GM23338 (cell line): ENCODE results near the gene ARL2BP. TPM values are rescaled to one million over a fixed set of nuclear protein-coding genes. Genes with fewer than 3 reads are reported as not detected.

Source experiments
- ATAC-seq: fragments of 200-7000 bp; cut with Tn5 transposase; 3 replicates; pipeline ENCODE4 v1.9.1; 2020
- DNase-seq: peaks from one replicate; pipeline ENCODE4 v3.0.0-alpha.2; 2015; ENCODE audit warnings: low spot score
- H2AFZ ChIP-seq: fragments of 200-600 bp; sonication (generic); 2 replicates; pipeline ENCODE4 v1.8.0; 2016; ENCODE audit warnings: antibody characterized with exemption, mild to moderate bottlenecking, moderate library complexity
- H3F3A ChIP-seq: fragments of 200-600 bp; sonication (generic); replicated peaks from 2 replicates; pipeline ENCODE4 v1.8.0; 2017; ENCODE audit warnings: antibody characterized with exemption, mixed run types, low read depth
- H3K27ac ChIP-seq: fragments of 200-600 bp; sonication (generic); 2 replicates; pipeline ENCODE4 v1.6.1; 2016; ENCODE audit warnings: low read depth
- H3K27me3 ChIP-seq: fragments of 200-600 bp; sonication (generic); 2 replicates; pipeline ENCODE4 v1.8.0; 2016; ENCODE audit warnings: mild to moderate bottlenecking, mixed run types, moderate library complexity; ENCODE audit not compliant: insufficient read depth
- H3K36me3 ChIP-seq: fragments of 200-600 bp; sonication (generic); 2 replicates; pipeline ENCODE4 v1.8.0; 2016; ENCODE audit warnings: mild to moderate bottlenecking; ENCODE audit not compliant: insufficient read depth
- H3K4me1 ChIP-seq: fragments of 200-600 bp; sonication (generic); 2 replicates; pipeline ENCODE4 v1.8.0; 2016; ENCODE audit warnings: mild to moderate bottlenecking, moderate library complexity; ENCODE audit not compliant: insufficient read depth
- H3K4me2 ChIP-seq: fragments of 200-600 bp; sonication (generic); 2 replicates; pipeline ENCODE4 v1.7.1; 2017; ENCODE audit warnings: mixed run types
- H3K4me3 ChIP-seq: fragments of 200-600 bp; sonication (generic); 2 replicates; pipeline ENCODE4 v1.6.1; 2016; ENCODE audit warnings: mixed run types
- H3K79me2 ChIP-seq: fragments of 200-600 bp; sonication (generic); replicated peaks from 2 replicates; pipeline ENCODE4 v1.8.0; 2017; ENCODE audit warnings: mild to moderate bottlenecking; ENCODE audit not compliant: insufficient read depth
- H3K9me2 ChIP-seq: fragments of 200-600 bp; sonication (generic); 2 replicates; pipeline ENCODE4 v1.8.0; 2017; ENCODE audit not compliant: insufficient read depth
- H4K20me1 ChIP-seq: fragments of 200-600 bp; sonication (generic); replicated peaks from 2 replicates; pipeline ENCODE4 v1.8.0; 2017; ENCODE audit warnings: mild to moderate bottlenecking; ENCODE audit not compliant: insufficient read depth
- H3K27ac Mint-ChIP-seq: 2 replicates; pipeline ENCODE4 v1.8.0; 2020; ENCODE audit warnings: inconsistent platforms, mild to moderate bottlenecking, moderate library complexity, mixed read lengths
- H3K27me3 Mint-ChIP-seq: 3 replicates; pipeline ENCODE4 v1.8.0; 2022; ENCODE audit warnings: low read depth, mild to moderate bottlenecking, moderate library complexity, mixed read lengths, inconsistent platforms; ENCODE audit not compliant: insufficient read depth, poor library complexity
- H3K36me3 Mint-ChIP-seq: 3 replicates; pipeline ENCODE4 v1.8.0; 2021; ENCODE audit warnings: low read depth, mild to moderate bottlenecking, inconsistent platforms, moderate library complexity, mixed read lengths
- H3K4me1 Mint-ChIP-seq: 3 replicates; pipeline ENCODE4 v1.8.0; 2020; ENCODE audit warnings: mild to moderate bottlenecking, inconsistent platforms, mixed read lengths
- H3K4me3 Mint-ChIP-seq: 3 replicates; pipeline ENCODE4 v1.8.0; 2021; ENCODE audit warnings: moderate library complexity, mild to moderate bottlenecking, inconsistent platforms, mixed read lengths
- H3K9me3 Mint-ChIP-seq: 3 replicates; pipeline ENCODE4 v1.8.0; 2020; ENCODE audit warnings: moderate library complexity, mild to moderate bottlenecking, inconsistent platforms, mixed read lengths
- CREB1 ChIP-seq: fragments of 250-450 bp; sonication (Bioruptor Pico); IDR thresholded peaks from 2 replicates; pipeline ENCODE4 v1.5.0; 2020; ENCODE audit warnings: low read depth, mild to moderate bottlenecking, moderate library complexity
- EZH2 ChIP-seq: fragments of 200-600 bp; sonication (generic); IDR thresholded peaks from one replicate; pipeline ENCODE4 v1.8.0; 2017; ENCODE audit warnings: antibody characterized with exemption, mild to moderate bottlenecking, low read depth; ENCODE audit not compliant: unreplicated experiment
- EZH2phosphoT487 ChIP-seq: fragments of 200-600 bp; sonication (generic); IDR thresholded peaks from one replicate; pipeline ENCODE4 v1.8.1; 2018; ENCODE audit warnings: antibody characterized with exemption; ENCODE audit not compliant: unreplicated experiment
- JUNB ChIP-seq: IDR thresholded peaks from one replicate; pipeline ENCODE4 v1.6.1; 2016; ENCODE audit warnings: antibody characterized with exemption; ENCODE audit not compliant: unreplicated experiment
- NANOG ChIP-seq: IDR thresholded peaks from 2 replicates; pipeline ENCODE4 v1.6.1; 2016; ENCODE audit warnings: antibody characterized with exemption, borderline replicate concordance
- POLR2AphosphoS5 ChIP-seq: IDR thresholded peaks from 2 replicates; pipeline ENCODE4 v1.6.1; 2016; ENCODE audit warnings: antibody characterized with exemption, low read depth
- STAT1 ChIP-seq: IDR thresholded peaks from one replicate; pipeline ENCODE4 v1.6.1; 2016; ENCODE audit warnings: antibody characterized with exemption; ENCODE audit not compliant: unreplicated experiment
- ZNF114 ChIP-seq: fragments of 250-450 bp; sonication (Bioruptor Pico); IDR thresholded peaks from 2 replicates; pipeline ENCODE4 v1.5.0; 2020; ENCODE audit warnings: mild to moderate bottlenecking, moderate library complexity
- ZNF331 ChIP-seq: fragments of 250-450 bp; sonication (Bioruptor Pico); IDR thresholded peaks from 2 replicates; pipeline ENCODE4 v1.5.0; 2020; ENCODE audit warnings: low read depth, mild to moderate bottlenecking, moderate library complexity
- polyA plus RNA-seq: library from polyadenylated mRNA; unstranded; fragments of >200 nt; fragmentation: Nextera tagmentation; extraction: Ambion mirVana; gene quantifications from 2 replicates; pipeline ENCODE4 v1.2.1, GENCODE V29; 2016
- total RNA-seq: library from RNA; depleted of rRNA; stranded (reverse); fragments of >200 nt; shearing (Covaris generic); gene quantifications from 2 replicates; pipeline ENCODE4 v1.2.3, GENCODE V29; 2014
- TF ChIP-seq, protein P1 (sequence below), 2 experiments: fragments of 200-600 bp in 1 of 2; sonication (generic) in 1 of 2; conservative IDR thresholded peaks; 2 replicates each; pipeline versions ENCODE4 v1.5.1 to v1.6.1; 2016 to 2017; ENCODE audit warnings: antibody characterized with exemption in 2 of 2, low read depth in 2 of 2, mild to moderate bottlenecking in 2 of 2, moderate library complexity in 1 of 2
- TF ChIP-seq, protein P2 (sequence below): fragments of 250-450 bp; sonication (Bioruptor Pico); IDR thresholded peaks from 2 replicates; pipeline ENCODE4 v1.5.0; 2020; ENCODE audit warnings: mild to moderate bottlenecking, moderate library complexity
- TF ChIP-seq, protein P3 (sequence below): IDR thresholded peaks from one replicate; pipeline ENCODE4 v1.6.1; 2018; ENCODE audit warnings: antibody characterized with exemption; ENCODE audit not compliant: unreplicated experiment
- TF ChIP-seq, protein P4 (sequence below): IDR thresholded peaks from 2 replicates; pipeline ENCODE4 v1.6.1; 2016; ENCODE audit warnings: antibody characterized with exemption

Gene ARL2BP
- total and polyA plus RNA-seq, 2 experiments from 2014 or later, result 10.3 to 13.4 TPM

DNA sequence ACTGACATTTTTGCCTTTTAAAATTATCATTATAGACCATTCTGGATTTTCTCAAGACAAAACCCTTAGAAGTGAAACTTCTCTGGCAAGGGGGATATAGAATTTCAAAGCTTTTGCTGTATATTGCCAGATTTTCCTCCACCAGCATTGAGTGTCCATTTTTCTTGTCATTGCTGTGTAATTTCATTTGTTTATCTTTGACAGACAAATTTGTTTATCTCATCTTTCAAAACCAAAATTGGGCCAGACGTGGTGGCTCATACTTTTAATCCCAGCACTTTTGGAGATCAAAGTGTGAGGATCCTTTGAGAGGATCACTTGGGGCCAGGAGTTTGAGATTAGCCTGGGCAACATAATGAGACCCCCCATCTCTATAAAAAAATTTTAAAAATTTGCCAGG, 16.0 kb upstream of the ARL2BP start:
- Histone ChIP-seq H3K79me2 (no peaks in the 10 kb centered on the region), H3K4me3 (no peak overlapping the region), H3K4me2 (no peak overlapping the region), H3K9me2 (no peaks in the 10 kb centered on the region), H4K20me1 (peaks cover 6% of the 10 kb centered on the region; the same call in 1 of the 2 replicates), H3K27me3 (no peaks in the 10 kb centered on the region), H3F3A (no peaks in the 10 kb centered on the region), H2AFZ (no peak overlapping the region), H3K27ac (no peak overlapping the region), H3K4me1 (no peaks in the 10 kb centered on the region), H3K36me3 (peaks cover 22% of the 10 kb centered on the region)
- ATAC-seq (no peak), DNase-seq (no peak)
- TF ChIP-seq ZNF331 (no peak), JUNB (no peak), STAT1 (no peak), NANOG (no peak), CREB1 (CRISPR knock-in tag) (no peak), ZNF114 (CRISPR knock-in tag) (no peak), EZH2 (no peak), EZH2phosphoT487 (no peak), POLR2AphosphoS5 (no peak)
- TF ChIP-seq, protein P1, sequence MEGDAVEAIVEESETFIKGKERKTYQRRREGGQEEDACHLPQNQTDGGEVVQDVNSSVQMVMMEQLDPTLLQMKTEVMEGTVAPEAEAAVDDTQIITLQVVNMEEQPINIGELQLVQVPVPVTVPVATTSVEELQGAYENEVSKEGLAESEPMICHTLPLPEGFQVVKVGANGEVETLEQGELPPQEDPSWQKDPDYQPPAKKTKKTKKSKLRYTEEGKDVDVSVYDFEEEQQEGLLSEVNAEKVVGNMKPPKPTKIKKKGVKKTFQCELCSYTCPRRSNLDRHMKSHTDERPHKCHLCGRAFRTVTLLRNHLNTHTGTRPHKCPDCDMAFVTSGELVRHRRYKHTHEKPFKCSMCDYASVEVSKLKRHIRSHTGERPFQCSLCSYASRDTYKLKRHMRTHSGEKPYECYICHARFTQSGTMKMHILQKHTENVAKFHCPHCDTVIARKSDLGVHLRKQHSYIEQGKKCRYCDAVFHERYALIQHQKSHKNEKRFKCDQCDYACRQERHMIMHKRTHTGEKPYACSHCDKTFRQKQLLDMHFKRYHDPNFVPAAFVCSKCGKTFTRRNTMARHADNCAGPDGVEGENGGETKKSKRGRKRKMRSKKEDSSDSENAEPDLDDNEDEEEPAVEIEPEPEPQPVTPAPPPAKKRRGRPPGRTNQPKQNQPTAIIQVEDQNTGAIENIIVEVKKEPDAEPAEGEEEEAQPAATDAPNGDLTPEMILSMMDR (conservative IDR thresholded peaks at IDR 0.05; ENCODE audit: low read depth in 2 of 2), result no peak
- TF ChIP-seq, protein P2, sequence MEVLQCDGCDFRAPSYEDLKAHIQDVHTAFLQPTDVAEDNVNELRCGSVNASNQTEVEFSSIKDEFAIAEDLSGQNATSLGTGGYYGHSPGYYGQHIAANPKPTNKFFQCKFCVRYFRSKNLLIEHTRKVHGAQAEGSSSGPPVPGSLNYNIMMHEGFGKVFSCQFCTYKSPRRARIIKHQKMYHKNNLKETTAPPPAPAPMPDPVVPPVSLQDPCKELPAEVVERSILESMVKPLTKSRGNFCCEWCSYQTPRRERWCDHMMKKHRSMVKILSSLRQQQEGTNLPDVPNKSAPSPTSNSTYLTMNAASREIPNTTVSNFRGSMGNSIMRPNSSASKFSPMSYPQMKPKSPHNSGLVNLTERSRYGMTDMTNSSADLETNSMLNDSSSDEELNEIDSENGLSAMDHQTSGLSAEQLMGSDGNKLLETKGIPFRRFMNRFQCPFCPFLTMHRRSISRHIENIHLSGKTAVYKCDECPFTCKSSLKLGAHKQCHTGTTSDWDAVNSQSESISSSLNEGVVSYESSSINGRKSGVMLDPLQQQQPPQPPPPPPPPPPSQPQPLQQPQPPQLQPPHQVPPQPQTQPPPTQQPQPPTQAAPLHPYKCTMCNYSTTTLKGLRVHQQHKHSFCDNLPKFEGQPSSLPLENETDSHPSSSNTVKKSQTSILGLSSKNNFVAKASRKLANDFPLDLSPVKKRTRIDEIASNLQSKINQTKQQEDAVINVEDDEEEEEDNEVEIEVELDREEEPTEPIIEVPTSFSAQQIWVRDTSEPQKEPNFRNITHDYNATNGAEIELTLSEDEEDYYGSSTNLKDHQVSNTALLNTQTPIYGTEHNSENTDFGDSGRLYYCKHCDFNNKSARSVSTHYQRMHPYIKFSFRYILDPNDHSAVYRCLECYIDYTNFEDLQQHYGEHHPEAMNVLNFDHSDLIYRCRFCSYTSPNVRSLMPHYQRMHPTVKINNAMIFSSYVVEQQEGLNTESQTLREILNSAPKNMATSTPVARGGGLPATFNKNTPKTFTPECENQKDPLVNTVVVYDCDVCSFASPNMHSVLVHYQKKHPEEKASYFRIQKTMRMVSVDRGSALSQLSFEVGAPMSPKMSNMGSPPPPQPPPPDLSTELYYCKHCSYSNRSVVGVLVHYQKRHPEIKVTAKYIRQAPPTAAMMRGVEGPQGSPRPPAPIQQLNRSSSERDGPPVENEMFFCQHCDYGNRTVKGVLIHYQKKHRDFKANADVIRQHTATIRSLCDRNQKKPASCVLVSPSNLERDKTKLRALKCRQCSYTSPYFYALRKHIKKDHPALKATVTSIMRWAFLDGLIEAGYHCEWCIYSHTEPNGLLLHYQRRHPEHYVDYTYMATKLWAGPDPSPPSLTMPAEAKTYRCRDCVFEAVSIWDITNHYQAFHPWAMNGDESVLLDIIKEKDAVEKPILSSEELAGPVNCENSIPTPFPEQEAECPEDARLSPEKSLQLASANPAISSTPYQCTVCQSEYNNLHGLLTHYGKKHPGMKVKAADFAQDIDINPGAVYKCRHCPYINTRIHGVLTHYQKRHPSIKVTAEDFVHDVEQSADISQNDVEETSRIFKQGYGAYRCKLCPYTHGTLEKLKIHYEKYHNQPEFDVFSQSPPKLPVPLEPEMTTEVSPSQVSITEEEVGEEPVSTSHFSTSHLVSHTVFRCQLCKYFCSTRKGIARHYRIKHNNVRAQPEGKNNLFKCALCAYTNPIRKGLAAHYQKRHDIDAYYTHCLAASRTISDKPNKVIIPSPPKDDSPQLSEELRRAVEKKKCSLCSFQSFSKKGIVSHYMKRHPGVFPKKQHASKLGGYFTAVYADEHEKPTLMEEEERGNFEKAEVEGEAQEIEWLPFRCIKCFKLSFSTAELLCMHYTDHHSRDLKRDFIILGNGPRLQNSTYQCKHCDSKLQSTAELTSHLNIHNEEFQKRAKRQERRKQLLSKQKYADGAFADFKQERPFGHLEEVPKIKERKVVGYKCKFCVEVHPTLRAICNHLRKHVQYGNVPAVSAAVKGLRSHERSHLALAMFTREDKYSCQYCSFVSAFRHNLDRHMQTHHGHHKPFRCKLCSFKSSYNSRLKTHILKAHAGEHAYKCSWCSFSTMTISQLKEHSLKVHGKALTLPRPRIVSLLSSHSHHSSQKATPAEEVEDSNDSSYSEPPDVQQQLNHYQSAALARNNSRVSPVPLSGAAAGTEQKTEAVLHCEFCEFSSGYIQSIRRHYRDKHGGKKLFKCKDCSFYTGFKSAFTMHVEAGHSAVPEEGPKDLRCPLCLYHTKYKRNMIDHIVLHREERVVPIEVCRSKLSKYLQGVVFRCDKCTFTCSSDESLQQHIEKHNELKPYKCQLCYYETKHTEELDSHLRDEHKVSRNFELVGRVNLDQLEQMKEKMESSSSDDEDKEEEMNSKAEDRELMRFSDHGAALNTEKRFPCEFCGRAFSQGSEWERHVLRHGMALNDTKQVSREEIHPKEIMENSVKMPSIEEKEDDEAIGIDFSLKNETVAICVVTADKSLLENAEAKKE (CRISPR knock-in tag), result no peak
- TF ChIP-seq, protein P3, sequence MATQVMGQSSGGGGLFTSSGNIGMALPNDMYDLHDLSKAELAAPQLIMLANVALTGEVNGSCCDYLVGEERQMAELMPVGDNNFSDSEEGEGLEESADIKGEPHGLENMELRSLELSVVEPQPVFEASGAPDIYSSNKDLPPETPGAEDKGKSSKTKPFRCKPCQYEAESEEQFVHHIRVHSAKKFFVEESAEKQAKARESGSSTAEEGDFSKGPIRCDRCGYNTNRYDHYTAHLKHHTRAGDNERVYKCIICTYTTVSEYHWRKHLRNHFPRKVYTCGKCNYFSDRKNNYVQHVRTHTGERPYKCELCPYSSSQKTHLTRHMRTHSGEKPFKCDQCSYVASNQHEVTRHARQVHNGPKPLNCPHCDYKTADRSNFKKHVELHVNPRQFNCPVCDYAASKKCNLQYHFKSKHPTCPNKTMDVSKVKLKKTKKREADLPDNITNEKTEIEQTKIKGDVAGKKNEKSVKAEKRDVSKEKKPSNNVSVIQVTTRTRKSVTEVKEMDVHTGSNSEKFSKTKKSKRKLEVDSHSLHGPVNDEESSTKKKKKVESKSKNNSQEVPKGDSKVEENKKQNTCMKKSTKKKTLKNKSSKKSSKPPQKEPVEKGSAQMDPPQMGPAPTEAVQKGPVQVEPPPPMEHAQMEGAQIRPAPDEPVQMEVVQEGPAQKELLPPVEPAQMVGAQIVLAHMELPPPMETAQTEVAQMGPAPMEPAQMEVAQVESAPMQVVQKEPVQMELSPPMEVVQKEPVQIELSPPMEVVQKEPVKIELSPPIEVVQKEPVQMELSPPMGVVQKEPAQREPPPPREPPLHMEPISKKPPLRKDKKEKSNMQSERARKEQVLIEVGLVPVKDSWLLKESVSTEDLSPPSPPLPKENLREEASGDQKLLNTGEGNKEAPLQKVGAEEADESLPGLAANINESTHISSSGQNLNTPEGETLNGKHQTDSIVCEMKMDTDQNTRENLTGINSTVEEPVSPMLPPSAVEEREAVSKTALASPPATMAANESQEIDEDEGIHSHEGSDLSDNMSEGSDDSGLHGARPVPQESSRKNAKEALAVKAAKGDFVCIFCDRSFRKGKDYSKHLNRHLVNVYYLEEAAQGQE, result no peak
- TF ChIP-seq, protein P4, sequence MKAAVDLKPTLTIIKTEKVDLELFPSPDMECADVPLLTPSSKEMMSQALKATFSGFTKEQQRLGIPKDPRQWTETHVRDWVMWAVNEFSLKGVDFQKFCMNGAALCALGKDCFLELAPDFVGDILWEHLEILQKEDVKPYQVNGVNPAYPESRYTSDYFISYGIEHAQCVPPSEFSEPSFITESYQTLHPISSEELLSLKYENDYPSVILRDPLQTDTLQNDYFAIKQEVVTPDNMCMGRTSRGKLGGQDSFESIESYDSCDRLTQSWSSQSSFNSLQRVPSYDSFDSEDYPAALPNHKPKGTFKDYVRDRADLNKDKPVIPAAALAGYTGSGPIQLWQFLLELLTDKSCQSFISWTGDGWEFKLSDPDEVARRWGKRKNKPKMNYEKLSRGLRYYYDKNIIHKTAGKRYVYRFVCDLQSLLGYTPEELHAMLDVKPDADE, result no peak
- no peak overlapping the region for H3K4me3 Mint-ChIP-seq
- no peaks in the 10 kb centered on the region for H3K9me3 Mint-ChIP-seq
- H3K27ac Mint-ChIP-seq, result no peak overlapping the region
- no peaks in the 10 kb centered on the region for H3K4me1 Mint-ChIP-seq
- H3K36me3 Mint-ChIP-seq, result peaks cover 46% of the 10 kb centered on the region
- no peaks in the 10 kb centered on the region for H3K27me3 Mint-ChIP-seq
